CD4-positive, alpha-beta T cell treated with Interleukin-6 for 4 hours (primary cell): ENCODE results near the gene CHCHD6.

Experiments used
- DNase-seq: peaks from one replicate; pipeline ENCODE4 v3.0.0-alpha.2; 2020; ENCODE audit warnings: mixed read lengths

The CHCHD6 gene

DNA sequence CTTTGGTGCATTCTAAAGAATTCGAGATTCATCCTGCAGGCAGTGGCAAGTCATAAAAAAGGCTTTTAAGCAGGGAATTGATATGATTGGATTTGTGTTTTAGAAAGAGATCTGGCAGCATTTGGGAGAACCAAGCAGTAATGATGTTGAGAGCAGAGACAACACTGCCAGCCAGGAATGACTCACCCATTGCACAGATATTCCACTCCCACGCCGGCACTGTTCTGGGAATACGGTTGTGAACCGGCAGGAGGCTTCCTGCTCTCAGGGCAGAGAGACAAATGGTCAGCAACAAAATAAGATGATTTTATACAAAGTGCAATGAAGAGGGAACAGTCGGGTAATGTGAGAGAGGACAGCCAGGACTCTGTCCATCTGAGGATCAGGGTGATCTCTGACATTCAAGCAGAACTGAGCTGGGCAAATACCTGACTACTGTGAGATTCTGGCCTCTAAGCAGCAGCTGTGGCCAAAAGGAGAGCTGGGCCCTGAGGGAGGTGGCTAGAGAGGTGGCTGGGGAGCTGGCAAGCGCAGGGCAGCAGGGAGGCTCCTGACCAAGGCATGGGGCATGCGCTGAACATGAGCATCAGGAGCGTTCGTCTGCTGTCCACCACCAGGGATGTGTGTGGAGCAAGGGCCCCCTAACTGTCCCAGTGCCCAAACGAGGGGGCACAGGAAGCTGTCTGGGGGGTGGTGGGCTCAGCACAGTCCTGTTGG, 222.8 kb downstream of the CHCHD6 start:
- DNase-seq = no peak

DNA sequence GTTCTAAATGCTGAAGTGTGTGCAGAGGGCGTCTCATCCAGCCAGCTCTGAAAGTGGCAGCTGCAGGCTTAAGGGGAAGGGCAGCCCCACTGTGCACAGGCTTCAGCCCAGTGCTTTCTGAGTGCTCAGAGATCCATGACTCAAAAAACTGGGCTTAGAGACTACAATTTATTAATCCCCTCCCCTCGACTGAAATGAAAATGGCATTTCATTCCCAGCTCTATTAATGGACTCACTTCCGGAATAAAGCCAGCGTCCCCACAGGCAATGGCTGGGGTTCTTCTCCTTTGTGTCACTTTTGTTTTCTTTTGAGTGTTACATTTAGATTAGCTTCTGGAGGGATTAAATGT, 223.3 kb downstream of the CHCHD6 start:
- no peak for DNase-seq

GRCh38 chr3:126927846-126928245, 223.8 kb downstream of the CHCHD6 start:
- DNase-seq = no peak

DNA sequence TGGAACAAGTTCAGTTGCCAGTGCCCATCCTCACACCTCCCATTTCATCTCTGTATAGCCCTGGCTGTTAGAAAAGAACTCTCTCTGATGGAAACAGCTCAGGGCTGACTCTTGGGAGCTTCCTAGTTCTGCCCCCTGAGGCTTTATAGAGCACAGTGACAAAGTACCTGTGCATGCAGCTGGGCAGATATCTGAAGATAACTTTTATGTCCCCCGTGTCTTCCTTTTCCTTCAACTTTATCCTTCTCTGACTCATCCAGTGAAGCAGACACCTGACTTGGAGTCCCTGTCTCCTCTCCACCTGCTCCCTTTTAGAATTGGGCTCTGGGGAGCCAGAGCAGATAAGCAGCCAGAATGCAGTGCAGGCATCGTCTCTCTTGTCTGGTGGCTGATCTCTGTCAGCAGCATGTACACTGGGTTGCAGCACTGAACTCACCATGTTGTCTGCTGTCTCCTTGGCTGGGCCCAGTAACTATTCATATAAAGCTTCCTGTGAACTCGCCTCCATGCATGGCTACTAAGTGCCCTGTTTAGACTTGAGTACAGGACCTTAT, 225.0 kb downstream of the CHCHD6 start:
- no peak for DNase-seq

- DNase-seq = no peak
Measured at GRCh38 chr3:126930936-126931600, 227.0 kb downstream of the CHCHD6 start.

- no peak for DNase-seq
Measured at GRCh38 chr3:126931806-126932187, 227.8 kb downstream of the CHCHD6 start.

DNA sequence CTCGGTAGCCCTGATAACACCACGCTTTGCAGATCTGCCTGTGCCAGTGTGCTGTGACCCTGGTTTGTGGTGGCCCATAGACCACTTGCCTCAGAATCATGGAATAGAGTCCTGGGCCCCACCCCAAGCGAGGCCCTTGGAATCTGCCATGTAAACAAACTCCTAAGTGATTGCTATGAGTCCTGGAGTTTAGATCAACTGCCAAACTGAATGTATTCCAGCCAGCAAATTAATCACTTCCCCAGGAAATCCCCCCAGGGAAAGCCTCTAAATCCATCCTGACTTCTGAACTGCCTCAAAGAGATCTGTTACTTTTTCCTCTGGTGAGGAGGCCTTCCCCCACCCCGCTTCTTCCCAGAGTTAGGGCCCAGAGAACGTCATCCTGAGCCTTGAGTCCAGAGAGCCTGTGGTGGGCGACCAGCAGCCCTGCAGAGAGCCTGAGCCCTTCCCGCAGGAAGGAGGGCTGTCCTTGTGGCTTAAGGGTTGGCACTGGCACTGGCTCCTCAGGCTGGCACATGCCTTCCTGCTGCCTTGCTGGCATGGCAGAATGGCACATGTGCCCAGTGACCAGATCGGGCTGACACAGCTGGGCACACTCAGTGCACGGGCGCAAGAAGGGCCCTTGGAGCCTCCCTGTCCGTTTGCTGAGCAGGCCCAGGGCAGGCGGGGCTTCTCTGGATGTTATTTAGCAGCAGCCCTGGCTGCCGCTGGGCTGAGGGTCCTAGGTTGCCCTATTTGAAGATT, 228.3 kb downstream of the CHCHD6 start:
- no peak for DNase-seq

GRCh38 chr3:126934031-126934531, 230.0 kb downstream of the CHCHD6 start:
- no peak for DNase-seq

DNA sequence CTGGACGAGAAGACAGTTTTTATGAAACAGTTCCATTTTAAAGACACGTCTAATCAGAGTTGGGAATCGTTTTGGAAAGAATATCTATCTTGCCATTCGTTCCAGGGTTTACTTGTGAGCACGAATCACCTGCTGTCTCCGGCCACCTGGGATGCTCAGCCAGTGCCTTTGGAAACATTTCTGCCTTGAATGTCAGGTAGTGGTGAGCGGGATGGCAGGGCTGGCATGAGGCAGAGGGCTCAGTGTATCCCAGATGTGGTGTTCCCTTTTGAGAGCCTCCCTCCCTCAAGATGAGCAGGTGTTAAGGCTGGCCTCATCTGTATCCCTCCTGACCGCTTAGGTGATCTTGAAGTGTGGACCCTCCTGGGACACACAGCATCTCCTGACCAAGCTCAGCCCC, 231.0 kb downstream of the CHCHD6 start:
- no peak for DNase-seq

DNA sequence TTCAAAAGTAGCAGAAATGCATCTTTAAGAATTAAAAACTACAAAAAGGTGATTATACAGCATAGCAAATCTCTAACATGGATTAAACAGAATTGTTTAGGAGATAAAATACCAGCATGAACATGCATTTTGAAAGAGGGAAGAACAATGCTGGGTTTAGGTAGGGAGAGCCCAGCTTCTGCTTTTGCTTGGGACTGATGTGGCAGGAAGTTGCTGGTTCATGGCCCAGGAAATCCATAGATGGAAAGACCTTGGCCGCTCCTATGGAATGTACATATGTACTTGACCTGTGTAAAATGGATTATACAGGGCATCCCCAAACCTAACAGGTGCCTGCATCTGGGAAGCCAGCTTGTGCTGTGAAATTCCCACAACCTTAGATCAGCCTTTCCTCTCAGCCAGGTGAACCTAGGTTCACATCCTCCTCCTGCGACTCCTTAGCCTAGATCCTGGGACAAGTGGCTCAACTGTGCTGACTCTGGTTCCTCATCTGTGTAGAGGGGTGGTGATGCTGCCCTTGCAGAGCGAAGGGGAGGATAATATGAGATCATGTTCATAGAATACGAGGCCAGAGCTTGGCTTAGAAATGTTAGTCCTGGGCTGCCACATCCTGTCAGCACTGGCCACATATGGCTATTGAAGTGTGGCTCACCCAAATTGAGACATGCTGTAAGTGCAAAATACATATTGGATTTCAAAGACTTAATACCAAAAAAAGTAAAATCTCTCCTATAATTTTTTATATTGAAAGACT, 231.9 kb downstream of the CHCHD6 start:
- no peak for DNase-seq

DNA sequence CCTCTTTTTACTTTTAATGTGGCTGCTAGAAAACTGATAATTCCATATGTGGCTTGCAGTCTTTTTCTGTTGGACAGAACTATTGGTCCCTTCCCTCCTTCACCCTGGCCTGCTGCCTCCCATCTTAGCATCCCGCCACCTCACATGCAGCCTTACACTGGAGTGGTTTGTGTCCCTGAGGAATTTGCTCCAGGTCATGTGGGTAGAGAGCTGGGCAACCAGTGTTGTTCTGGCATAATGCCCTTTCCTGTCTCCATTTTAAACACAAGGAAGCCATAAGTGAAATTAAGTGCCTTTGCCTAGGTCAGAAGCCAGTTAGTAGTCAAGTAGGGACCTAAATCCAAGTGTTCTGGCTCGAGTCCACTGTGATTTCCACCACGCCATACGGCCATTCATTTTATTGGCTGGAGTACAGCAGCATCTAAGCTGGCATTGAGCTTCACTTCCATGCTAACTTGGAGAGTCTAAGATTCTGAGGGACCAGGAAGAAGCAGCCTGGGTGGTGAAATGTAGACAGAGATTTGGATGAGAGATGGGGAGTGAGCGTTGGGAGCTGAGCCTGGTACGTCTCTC, 232.9 kb downstream of the CHCHD6 start:
- no peak for DNase-seq

- DNase-seq = no peak
Measured at GRCh38 chr3:126937533-126937932, 233.5 kb downstream of the CHCHD6 start.

GRCh38 chr3:126937973-126938372, 233.9 kb downstream of the CHCHD6 start:
- no peak for DNase-seq

- DNase-seq = no peak
Measured at GRCh38 chr3:126938520-126939337, 234.7 kb downstream of the CHCHD6 start.

DNA sequence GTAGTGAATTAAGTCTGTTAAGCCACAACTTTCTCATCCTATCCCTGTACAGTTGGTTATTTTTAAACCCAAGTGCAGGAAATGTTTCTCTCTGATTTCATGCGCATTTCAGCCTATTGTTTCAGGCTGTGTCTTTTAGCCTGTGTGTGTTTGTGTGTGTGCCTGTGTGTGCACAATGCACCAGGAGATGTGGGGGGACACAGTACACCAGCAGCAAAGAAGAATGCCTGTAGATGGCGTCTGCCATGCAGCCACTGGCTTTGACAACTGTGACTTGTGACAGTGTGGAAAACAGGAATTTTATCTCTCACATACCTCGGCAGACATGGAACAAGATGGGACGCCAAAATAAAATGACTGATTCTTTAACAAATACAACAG, 235.3 kb downstream of the CHCHD6 start:
- no peak for DNase-seq

DNA sequence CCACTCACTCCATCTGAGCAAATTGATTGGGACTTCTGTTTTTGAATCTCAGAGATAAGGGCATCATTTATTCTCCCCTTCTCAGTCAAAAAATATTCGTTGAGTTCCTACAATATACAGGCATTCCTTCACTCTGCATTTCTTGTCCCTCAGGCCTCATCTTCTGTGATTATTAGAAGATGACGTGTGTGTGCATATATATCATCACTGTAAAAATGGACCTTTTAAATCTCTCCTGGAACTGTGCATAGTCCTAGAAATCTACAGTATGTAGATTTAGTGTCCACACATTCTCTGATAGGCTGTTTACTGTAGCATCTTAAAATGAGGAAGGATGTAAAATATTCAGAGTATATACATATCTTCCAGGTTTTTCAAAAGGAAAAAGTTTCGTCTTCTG, 235.7 kb downstream of the CHCHD6 start:
- DNase-seq = no peak

- DNase-seq = no peak
Measured at GRCh38 chr3:126941721-126942270, 237.8 kb downstream of the CHCHD6 start.

DNA sequence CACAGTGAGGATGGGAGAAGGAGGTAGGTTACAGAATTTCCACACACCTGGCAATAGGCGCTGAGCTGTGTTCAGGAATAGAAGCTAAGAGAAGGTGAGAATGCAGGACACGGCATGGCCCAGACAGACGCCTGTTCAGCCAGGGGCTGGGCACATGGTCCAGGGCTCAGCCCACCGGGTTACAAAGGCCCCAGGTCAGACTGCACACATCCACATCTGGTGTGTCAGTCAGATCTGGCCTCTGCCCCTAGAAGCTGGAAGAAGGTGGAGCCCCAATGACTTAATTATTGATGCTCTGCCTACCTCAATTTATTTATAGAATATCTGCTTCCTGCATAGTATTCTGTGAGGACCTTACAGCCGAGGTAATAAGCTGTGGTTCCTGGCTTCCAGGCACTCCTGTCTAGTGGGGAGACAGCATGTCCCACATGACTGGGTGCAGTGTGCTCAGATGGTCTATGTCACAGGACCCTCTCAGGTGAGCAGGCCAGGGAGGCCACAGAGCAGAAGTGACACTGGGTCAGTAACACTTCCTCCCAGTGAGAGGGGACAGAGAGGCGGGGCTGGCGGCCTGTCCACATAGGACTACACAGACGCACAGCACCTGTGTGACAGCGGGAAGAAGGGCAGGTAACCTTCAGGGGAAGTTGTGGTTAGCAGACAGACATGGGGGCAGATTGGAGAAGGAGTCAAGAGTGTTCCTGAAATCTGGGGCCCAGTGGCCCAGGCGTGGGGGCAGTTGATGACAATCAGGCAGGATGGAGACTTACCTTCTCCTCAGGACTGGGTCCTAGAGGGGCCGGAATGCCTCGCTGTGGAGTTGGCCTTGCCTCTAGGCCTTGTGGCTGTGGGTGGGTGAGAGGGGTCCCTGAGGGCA, 240.3 kb downstream of the CHCHD6 start:
- no peak for DNase-seq

GRCh38 chr3:126945171-126945721, 241.2 kb downstream of the CHCHD6 start:
- no peak for DNase-seq

GRCh38 chr3:126945891-126946290, 241.9 kb downstream of the CHCHD6 start:
- DNase-seq = no peak
